AG04450 (cell line): ENCODE results near the gene PPM1H. TPM values are rescaled to one million over a fixed set of nuclear protein-coding genes. Genes with fewer than 3 reads are reported as not detected.

ENCODE experiments used
- CTCF ChIA-PET: fragments of 300-600, 350-600 bp; formaldehyde crosslinking; extraction: SDS; loops from one replicate; lab custom pipeline; 2022; ENCODE audit warnings: antibody characterized with exemption, inconsistent platforms; lab: Charles Lee
- POLR2A ChIA-PET: fragments of 350-600 bp; formaldehyde crosslinking; extraction: SDS; loops from one replicate; lab custom pipeline; 2021; ENCODE audit warnings: antibody characterized with exemption, inconsistent platforms; lab: Yijun Ruan, JAX
- DNase-seq: peaks from one replicate; pipeline ENCODE4 v3.0.0-alpha.2; 2011; ENCODE audit warnings: low read depth, low spot score
- H3K27ac ChIP-seq: one replicate; pipeline ENCODE4 v1.5.1; 2012; ENCODE audit warnings: low read depth, low read length, control low read depth
- H3K27me3 ChIP-seq: one replicate; pipeline ENCODE4 v1.6.0; 2012; ENCODE audit warnings: low read length; ENCODE audit not compliant: control insufficient read depth, insufficient read depth
- H3K4me3 ChIP-seq: 2 replicates; pipeline ENCODE4 v1.5.1; 2011; ENCODE audit warnings: mild to moderate bottlenecking, low read depth, low read length, control low read depth
- H3K9me3 ChIP-seq: 2 replicates; pipeline ENCODE4 v1.5.1; 2012; ENCODE audit warnings: low read length; ENCODE audit not compliant: control insufficient read depth, insufficient read depth
- CTCF ChIP-seq: IDR thresholded peaks from 2 replicates; pipeline ENCODE4 v1.5.1; 2011; ENCODE audit warnings: low read depth, low read length, control low read depth, inconsistent platforms
- polyA plus RNA-seq: library from polyadenylated mRNA; depleted of rRNA; stranded (reverse); fragments of >200 nt; gene quantifications from 2 replicates; pipeline ENCODE4 v1.2.3, GENCODE V29; 2011

Gene PPM1H
- polyA plus RNA-seq, 1 experiment, result 0.12 TPM

DNA sequence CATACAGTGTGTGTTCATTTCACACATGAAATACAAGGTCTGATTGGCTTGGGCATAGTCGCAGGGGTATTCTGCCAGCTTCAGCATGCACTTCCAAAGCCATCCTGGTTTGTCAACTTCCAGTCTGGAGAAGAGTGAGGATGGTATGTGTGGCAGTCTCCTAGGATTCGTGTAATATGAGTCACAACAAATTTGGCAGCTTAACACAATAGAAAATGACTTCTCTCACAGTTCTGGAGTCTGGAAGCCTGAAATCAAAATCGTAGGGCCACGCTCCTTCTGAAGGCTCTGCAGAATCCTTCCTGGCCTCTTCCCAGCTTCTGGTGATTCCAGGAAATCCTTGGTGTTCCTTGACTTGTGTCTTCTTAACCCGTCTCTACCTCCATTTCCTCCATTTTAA, 167.5 kb downstream of the PPM1H start:
- Histone ChIP-seq H3K9me3 (no peaks in the 10 kb centered on the region), H3K4me3 (no peak overlapping the region), H3K27ac (no peak overlapping the region), H3K27me3 (peaks cover 20% of the 10 kb centered on the region)
- no peak for TF ChIP-seq CTCF
- CTCF ChIA-PET, result interaction anchor here (1.2 to 2.0 kb wide), 3 partner anchors 18 to 164 kb away, joined by 3 to 5 read pairs (median 3); no protein-coding TSS in a partner anchor
- POLR2A ChIA-PET, result no interaction called here
- no peak for DNase-seq

DNA sequence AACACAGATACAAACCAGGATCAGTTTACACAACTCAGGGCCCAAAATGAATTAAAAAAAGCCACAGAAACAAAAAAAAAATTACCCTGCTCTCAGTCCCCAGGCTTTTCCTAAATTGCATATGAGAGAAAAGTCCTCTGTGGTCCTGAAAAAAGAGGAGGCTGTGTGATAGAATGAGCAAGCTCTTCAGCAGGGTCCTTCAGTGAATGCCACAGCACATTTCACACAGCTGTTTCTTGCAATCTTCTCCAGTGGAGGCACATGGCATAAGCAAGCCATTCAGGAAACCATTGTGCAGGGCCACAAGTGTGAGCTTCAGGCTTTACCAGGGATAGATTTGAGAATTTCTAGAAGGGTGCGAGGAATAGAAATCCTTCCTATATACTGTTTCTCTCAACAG, 168.5 kb downstream of the PPM1H start:
- no peak overlapping the region for H3K4me3 ChIP-seq
- no peaks in the 10 kb centered on the region for H3K9me3 ChIP-seq
- DNase-seq, result no peak
- ChIA-PET POLR2A (no interaction called here), CTCF (interaction anchor here (1.2 to 2.0 kb wide), 3 partner anchors 19 to 163 kb away, joined by 3 to 5 read pairs (median 3); no protein-coding TSS in a partner anchor)
- no peak overlapping the region for H3K27ac ChIP-seq
- TF ChIP-seq CTCF, result no peak
- H3K27me3 ChIP-seq, result peaks cover 27% of the 10 kb centered on the region

DNA sequence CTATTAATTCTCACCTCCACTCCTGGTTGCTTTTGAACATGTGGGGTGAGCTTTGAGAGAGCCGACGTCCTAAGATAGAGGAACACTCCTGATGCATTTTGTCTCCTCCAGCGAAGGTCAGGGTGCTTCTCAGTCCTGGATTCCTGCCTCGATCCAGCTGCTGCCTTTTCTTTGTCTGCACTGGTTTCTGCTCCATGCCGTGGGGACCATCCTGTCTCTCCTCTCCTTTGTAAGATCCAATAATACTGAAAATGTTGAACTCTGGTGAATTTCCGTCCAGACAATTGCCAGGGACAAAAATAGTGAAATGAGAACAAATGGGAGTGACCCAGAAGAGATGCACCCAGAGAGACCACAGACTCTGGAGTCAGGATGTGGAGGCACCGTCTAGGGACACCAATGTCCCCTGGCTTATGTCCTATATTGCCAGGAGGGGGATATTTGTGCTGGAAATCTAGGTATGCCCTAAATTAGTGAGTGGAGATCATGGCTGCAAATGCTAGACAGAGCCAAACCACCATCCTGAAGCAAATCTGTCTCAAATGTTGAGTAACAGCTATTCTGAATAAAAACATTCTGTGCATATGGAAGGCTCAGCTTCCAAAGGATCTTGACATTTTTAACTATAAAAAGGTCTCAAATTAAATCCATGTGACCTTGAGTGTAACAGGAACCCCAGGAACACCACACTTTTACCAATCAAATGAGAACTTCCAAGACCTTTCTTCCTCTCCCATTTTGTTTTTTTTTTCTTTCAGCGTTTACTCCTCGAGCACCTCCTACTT, 170.9 kb downstream of the PPM1H start:
- H3K27ac ChIP-seq, result no peak overlapping the region
- no peak for DNase-seq
- TF ChIP-seq CTCF, result no peak
- ChIA-PET POLR2A (no interaction called here), CTCF (interaction anchor here (1.0 kb wide), 1 partner anchor 8 kb away, joined by 3 read pairs; no protein-coding TSS in a partner anchor)
- H3K4me3 ChIP-seq, result no peak overlapping the region
- peaks cover 25% of the 10 kb centered on the region for H3K27me3 ChIP-seq
- H3K9me3 ChIP-seq, result no peaks in the 10 kb centered on the region

DNA sequence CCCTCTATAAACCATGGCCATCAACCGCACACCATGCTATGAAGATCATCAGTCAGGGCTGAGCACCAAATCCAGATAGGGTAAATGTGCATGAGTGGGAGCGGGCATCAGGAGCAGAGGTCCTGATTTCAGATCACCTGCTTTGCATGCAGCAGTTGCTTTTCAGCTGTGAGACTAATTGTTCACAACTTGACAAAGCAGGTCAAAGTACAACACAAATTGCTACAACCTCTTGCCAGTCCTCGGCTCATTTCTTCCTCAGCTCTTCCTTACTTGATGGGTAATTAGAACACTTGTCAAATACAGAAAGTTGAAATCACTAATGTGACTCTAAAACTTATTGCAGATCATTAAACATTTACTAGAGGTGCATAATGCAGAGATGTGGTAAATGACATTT, 171.6 kb downstream of the PPM1H start:
- Histone ChIP-seq H3K27ac (no peak overlapping the region), H3K4me3 (no peak overlapping the region), H3K9me3 (no peaks in the 10 kb centered on the region), H3K27me3 (peaks cover 25% of the 10 kb centered on the region)
- no peak for TF ChIP-seq CTCF
- ChIA-PET POLR2A (no interaction called here), CTCF (interaction anchor here (0.6 to 1.0 kb wide), 3 partner anchors 9 to 1479 kb away, joined by 3 to 9 read pairs (median 5); no protein-coding TSS in a partner anchor)
- no peak for DNase-seq

DNA sequence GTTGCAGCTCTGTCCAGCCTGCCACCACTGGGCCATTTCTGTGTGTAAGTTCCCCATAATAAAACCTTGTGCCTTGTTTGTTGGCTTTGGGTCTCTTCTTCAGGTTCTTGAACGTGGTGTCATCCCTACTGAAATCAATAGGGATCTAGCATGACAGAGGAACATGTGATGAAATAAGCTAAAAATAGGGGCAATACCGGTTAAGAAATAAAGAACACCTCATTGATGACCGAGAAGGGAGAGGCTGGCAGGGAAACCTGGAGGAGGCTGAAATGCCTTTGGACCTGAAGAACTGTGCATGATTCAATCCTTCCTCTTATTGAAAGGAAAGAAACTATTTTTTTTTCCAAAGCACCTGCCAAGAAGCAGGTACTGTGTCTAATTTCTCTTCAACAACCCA, 172.3 kb downstream of the PPM1H start:
- H3K27me3 ChIP-seq, result peaks cover 25% of the 10 kb centered on the region
- no peak overlapping the region for H3K4me3 ChIP-seq
- ChIA-PET POLR2A (no interaction called here), CTCF (interaction anchor here (0.6 to 1.2 kb wide), 2 partner anchors 32 to 1480 kb away, joined by 3 to 9 read pairs; no protein-coding TSS in a partner anchor)
- H3K27ac ChIP-seq, result no peak overlapping the region
- no peak for DNase-seq
- no peaks in the 10 kb centered on the region for H3K9me3 ChIP-seq
- TF ChIP-seq CTCF, result no peak
